Fibroblast of lung (primary cell): ENCODE results near the gene ZRSR2.

Source experiments
- EZH2 ChIP-seq: IDR thresholded peaks from 2 replicates; pipeline ENCODE4 v1.5.1; 2012; ENCODE audit warnings: low read length, control low read depth, mild to moderate bottlenecking; ENCODE audit errors: missing control alignments
- TF ChIP-seq, protein P1 (sequence below), 2 donors: IDR thresholded peaks in 1 of 2; conservative IDR thresholded peaks in 1 of 2; 1 replicate in 1 of 2; 2 replicates in 1 of 2; pipeline ENCODE4 v1.5.1; 2011 to 2012; ENCODE audit warnings: low read length in 2 of 2, control low read depth in 1 of 2, inconsistent platforms in 1 of 2, low read depth in 1 of 2, mild to moderate bottlenecking in 1 of 2

DNA sequence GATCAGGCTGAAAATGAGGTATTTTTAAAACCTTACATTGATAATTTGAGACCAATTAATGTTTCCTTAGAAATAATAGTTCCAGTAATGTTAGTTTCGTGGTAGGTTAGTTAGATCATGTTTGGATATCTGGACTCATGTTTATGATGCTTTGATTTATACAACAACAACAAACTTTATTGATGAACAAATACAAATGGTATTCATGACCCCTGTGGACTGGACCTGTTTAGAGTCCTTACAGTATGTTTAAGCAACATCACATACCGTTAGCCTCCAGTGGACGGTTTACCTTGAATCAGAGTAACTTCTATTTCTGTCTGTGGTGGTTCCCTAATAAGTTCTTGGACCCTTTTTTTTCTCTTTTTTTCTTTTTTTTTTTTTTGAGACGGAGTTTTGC, 18.0 kb downstream of the ZRSR2 start:
- TF ChIP-seq, protein P1, sequence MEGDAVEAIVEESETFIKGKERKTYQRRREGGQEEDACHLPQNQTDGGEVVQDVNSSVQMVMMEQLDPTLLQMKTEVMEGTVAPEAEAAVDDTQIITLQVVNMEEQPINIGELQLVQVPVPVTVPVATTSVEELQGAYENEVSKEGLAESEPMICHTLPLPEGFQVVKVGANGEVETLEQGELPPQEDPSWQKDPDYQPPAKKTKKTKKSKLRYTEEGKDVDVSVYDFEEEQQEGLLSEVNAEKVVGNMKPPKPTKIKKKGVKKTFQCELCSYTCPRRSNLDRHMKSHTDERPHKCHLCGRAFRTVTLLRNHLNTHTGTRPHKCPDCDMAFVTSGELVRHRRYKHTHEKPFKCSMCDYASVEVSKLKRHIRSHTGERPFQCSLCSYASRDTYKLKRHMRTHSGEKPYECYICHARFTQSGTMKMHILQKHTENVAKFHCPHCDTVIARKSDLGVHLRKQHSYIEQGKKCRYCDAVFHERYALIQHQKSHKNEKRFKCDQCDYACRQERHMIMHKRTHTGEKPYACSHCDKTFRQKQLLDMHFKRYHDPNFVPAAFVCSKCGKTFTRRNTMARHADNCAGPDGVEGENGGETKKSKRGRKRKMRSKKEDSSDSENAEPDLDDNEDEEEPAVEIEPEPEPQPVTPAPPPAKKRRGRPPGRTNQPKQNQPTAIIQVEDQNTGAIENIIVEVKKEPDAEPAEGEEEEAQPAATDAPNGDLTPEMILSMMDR (conservative IDR thresholded peaks at IDR 0.05 in 1 of 2, IDR thresholded peaks at IDR 0.05 in 1 of 2; ENCODE audit: low read depth in 1 of 2, low read length in 2 of 2), result no peak
- no peak for TF ChIP-seq EZH2
